ENCODE measurements around the gene UST.

The UST gene

DNA sequence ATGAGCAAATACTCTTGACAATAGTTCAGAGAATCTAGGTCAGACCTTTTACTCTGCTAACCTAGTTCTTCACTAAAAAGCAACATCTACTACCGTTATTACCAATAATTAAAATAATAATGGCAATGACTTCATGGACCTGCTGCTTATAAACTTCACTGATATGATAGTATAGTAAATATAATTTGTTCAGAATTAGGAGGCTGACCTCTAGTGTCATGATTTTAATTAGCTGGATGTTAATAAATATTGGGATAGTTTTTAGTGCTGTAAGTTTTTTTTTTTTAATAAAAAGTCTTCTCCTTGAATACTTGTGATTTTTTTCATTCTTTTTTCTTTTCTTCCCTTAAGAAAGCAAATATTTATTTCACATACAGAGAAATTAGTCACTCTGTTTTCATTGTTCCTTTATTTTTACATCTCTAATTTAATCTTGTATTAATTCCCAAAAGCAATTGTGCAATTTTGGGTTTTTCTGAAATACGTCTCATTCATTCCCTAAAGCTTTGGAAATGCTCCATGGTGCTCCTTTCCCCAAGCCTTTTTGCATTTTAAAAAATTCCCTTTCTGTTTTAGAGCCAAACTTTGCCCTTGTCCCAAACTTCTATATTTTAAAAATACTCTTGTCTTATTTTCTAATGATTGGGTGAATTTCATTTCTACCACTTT is 46.6 kb upstream of the UST start:
- no peaks in the 10 kb centered on the region for H3K9me3 ChIP-seq (ENCODE audit: insufficient read depth, low read length)
- TF ChIP-seq, protein P1, sequence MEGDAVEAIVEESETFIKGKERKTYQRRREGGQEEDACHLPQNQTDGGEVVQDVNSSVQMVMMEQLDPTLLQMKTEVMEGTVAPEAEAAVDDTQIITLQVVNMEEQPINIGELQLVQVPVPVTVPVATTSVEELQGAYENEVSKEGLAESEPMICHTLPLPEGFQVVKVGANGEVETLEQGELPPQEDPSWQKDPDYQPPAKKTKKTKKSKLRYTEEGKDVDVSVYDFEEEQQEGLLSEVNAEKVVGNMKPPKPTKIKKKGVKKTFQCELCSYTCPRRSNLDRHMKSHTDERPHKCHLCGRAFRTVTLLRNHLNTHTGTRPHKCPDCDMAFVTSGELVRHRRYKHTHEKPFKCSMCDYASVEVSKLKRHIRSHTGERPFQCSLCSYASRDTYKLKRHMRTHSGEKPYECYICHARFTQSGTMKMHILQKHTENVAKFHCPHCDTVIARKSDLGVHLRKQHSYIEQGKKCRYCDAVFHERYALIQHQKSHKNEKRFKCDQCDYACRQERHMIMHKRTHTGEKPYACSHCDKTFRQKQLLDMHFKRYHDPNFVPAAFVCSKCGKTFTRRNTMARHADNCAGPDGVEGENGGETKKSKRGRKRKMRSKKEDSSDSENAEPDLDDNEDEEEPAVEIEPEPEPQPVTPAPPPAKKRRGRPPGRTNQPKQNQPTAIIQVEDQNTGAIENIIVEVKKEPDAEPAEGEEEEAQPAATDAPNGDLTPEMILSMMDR (IDR thresholded peaks at IDR 0.05; ENCODE audit: insufficient read depth, low read length, poor library complexity, severe bottlenecking): no peak
- no peak for TF ChIP-seq EZH2phosphoT487 (conservative IDR thresholded peaks at IDR 0.05; ENCODE audit: low read length)
- H3K36me3 ChIP-seq (ENCODE audit: low read length): no peaks in the 10 kb centered on the region
- H4K20me1 ChIP-seq (ENCODE audit: low read depth, low read length): no peaks in the 10 kb centered on the region
- no peaks in the 10 kb centered on the region for H3K27me3 ChIP-seq (ENCODE audit: low read length)
- H3K9ac ChIP-seq (ENCODE audit: low read length): no peak overlapping the region
- no peaks in the 10 kb centered on the region for H3K79me2 ChIP-seq (ENCODE audit: insufficient read depth, low read length)
- no peaks in the 10 kb centered on the region for H3K9me2 ChIP-seq (replicated peaks; ENCODE audit: insufficient read depth, low read length)
- H3K27ac ChIP-seq (ENCODE audit: low read depth, low read length): no peak overlapping the region
- H3K4me2 ChIP-seq (ENCODE audit: low read depth, low read length, poor library complexity, severe bottlenecking): peak overlapping the region; percentile 31
- no peaks in the 10 kb centered on the region for H3F3A ChIP-seq (ENCODE audit: insufficient read depth)
- no peak overlapping the region for H3K4me3 ChIP-seq (ENCODE audit: insufficient read depth, low read length, poor library complexity, severe bottlenecking)
- no peak overlapping the region for H2AFZ ChIP-seq (ENCODE audit: low read depth, low read length, severe bottlenecking)

DNA sequence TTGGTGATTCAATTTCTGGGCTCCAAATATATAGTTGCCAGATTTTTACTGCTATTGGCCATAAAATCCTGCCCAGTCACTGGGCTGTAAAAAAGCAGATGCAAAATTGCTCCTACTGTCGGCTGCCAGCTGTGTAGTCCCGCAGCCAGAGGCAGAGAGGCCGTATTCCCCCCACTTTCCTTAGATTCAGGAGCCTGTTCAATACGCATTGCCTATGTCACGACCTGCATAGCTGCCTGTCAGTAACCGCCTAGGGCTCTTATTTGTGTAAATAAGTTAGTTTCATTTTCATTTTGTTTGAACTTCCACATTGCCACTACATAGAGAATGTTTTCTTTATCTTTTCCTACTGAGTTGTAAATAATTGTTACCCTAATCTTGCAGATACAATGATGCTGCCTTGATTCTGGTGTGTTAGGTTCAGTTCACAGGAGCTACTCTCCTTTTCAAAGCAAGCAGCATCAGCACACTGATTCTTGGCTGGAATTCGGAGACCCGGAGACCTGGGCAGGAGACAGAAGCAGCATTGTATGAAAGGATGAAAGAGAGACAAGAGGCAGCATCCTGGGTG is 46.0 kb upstream of the UST start:
- Histone ChIP-seq H3K4me2 (ENCODE audit: low read depth, low read length, poor library complexity, severe bottlenecking) (peak overlapping the region; percentile 31), H3K9me2 (replicated peaks; ENCODE audit: insufficient read depth, low read length) (no peaks in the 10 kb centered on the region), H3K27ac (ENCODE audit: low read depth, low read length) (no peak overlapping the region), H3K9ac (ENCODE audit: low read length) (no peak overlapping the region), H3K79me2 (ENCODE audit: insufficient read depth, low read length) (no peaks in the 10 kb centered on the region), H4K20me1 (ENCODE audit: low read depth, low read length) (no peaks in the 10 kb centered on the region), H3F3A (ENCODE audit: insufficient read depth) (no peaks in the 10 kb centered on the region), H3K4me3 (ENCODE audit: insufficient read depth, low read length, poor library complexity, severe bottlenecking) (no peak overlapping the region), H3K27me3 (ENCODE audit: low read length) (no peaks in the 10 kb centered on the region), H3K36me3 (ENCODE audit: low read length) (no peaks in the 10 kb centered on the region), H3K9me3 (ENCODE audit: insufficient read depth, low read length) (no peaks in the 10 kb centered on the region), H2AFZ (ENCODE audit: low read depth, low read length, severe bottlenecking) (no peak overlapping the region)
- TF ChIP-seq, protein P1 (IDR thresholded peaks at IDR 0.05; ENCODE audit: insufficient read depth, low read length, poor library complexity, severe bottlenecking): no peak
- no peak for TF ChIP-seq EZH2phosphoT487 (conservative IDR thresholded peaks at IDR 0.05; ENCODE audit: low read length)

DNA sequence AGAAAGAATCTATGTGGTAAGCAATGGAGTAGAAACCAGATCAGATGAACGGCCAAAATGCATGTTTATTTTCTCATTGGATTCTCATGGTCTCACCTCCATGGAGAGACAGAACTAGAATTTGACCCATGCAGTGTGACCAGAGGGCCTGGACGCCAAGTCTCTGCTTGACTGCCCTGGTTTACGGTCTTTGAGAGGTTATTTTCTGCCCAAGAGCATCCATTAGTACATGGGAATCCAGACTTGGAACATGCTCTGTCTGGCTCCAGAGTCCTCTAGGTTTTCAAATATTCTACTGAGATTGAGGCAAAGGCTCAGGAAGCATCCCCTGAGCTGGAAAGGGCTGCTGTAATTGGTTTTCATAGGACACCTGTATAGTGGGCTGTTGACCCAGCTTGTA is 45.5 kb upstream of the UST start:
- TF ChIP-seq, protein P1 (IDR thresholded peaks at IDR 0.05; ENCODE audit: insufficient read depth, low read length, poor library complexity, severe bottlenecking): no peak
- TF ChIP-seq EZH2phosphoT487 (conservative IDR thresholded peaks at IDR 0.05; ENCODE audit: low read length): no peak
- H3F3A ChIP-seq (ENCODE audit: insufficient read depth): no peaks in the 10 kb centered on the region
- H3K27me3 ChIP-seq (ENCODE audit: low read length): no peaks in the 10 kb centered on the region
- no peak overlapping the region for H3K4me3 ChIP-seq (ENCODE audit: insufficient read depth, low read length, poor library complexity, severe bottlenecking)
- H3K27ac ChIP-seq (ENCODE audit: low read depth, low read length): no peak overlapping the region
- H3K9me2 ChIP-seq (replicated peaks; ENCODE audit: insufficient read depth, low read length): no peaks in the 10 kb centered on the region
- peak overlapping the region; percentile 31 for H3K4me2 ChIP-seq (ENCODE audit: low read depth, low read length, poor library complexity, severe bottlenecking)
- no peak overlapping the region for H2AFZ ChIP-seq (ENCODE audit: low read depth, low read length, severe bottlenecking)
- no peaks in the 10 kb centered on the region for H3K9me3 ChIP-seq (ENCODE audit: insufficient read depth, low read length)
- no peaks in the 10 kb centered on the region for H4K20me1 ChIP-seq (ENCODE audit: low read depth, low read length)
- H3K9ac ChIP-seq (ENCODE audit: low read length): no peak overlapping the region
- no peaks in the 10 kb centered on the region for H3K79me2 ChIP-seq (ENCODE audit: insufficient read depth, low read length)
- H3K36me3 ChIP-seq (ENCODE audit: low read length): no peaks in the 10 kb centered on the region

All from SU-DHL-6 (cell line).